Mesothelial cell of epicardium (in vitro differentiated cells): ENCODE results near the gene AJAP1. TPM values are rescaled to one million over a fixed set of nuclear protein-coding genes. Genes with fewer than 3 reads are reported as not detected.

ENCODE experiments used
- DNase-seq, 2 experiments: peaks; one replicate each; pipeline ENCODE4 v3.0.0; 2021; ENCODE audit warnings: low spot score in 2 of 2; ENCODE audit not compliant: unreplicated experiment in 2 of 2
- H3K27ac Mint-ChIP-seq: 2 replicates; pipeline ENCODE4 v1.8.0; 2021; ENCODE audit warnings: mixed read lengths
- H3K27me3 Mint-ChIP-seq: 2 replicates; pipeline ENCODE4 v1.8.0; 2021; ENCODE audit warnings: low read depth, mixed read lengths
- H3K36me3 Mint-ChIP-seq: 2 replicates; pipeline ENCODE4 v1.8.0; 2021; ENCODE audit warnings: mixed read lengths
- H3K4me1 Mint-ChIP-seq: 2 replicates; pipeline ENCODE4 v1.8.0; 2021; ENCODE audit warnings: mixed read lengths
- H3K4me3 Mint-ChIP-seq: 2 replicates; pipeline ENCODE4 v1.8.0; 2021; ENCODE audit warnings: mild to moderate bottlenecking, moderate library complexity, mixed read lengths
- H3K9me3 Mint-ChIP-seq: 2 replicates; pipeline ENCODE4 v1.8.0; 2021; ENCODE audit warnings: mixed read lengths
- total RNA-seq: library from RNA; stranded (reverse); gene quantifications from 3 replicates; pipeline ENCODE4 v1.2.1, GENCODE V29; 2021
- TF ChIP-seq, protein P1 (sequence below): fragments of 200-600 bp; sonication (generic); IDR thresholded peaks from one replicate; pipeline ENCODE4 v1.5.0; 2021; ENCODE audit warnings: antibody characterized with exemption; ENCODE audit not compliant: unreplicated experiment

AJAP1 gene
- total RNA-seq: 2.2 to 2.4 TPM (median 2.2 TPM) in 3 replicates

DNA sequence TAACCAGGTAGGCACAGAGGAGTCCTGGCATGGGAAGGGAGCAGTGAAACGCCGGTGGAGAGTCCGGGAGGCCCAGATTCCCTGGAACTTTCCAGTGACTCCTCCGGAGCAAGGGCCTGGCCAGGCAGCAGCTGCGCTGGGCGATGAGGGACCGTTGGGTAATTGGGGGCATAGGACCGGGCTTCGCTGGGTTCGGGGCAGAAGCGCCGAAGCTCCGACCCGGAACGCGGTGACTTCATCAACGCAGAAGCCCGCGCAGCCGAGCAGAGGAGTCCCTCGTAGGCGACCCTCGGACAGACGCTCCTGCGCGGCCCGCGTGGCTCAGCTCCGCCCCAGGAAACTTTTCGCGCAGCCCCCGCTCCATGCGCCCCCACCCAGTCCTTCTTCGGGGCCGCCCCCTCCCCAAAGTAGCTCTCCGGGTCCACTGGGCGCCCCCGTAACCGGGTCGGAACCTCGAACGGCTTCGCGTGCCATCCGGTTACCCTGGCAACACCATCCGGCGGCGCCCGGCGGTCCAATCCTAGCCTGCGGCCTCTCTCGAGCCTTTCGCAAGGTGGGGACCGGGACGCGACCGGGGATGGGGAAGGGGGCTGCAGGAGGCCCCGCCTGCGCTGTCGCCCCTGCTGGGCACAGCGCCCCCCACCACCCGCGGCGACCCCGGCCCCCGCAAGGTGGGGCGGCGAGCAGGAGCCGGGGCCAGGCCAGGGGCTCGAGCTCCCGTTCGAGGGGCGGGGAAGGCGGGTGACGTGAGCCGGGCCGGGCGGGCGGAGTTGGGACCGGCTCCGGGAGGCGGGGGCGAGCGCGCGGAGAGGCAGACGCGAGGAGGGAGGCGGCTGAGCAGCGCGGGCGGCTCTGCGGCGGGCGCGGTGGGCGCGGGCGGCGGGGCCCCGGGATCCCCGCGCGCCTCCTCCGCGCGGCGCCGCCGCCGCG, at the start of gene AJAP1:
Gene AJAP1, plus strand, starts transcription at position 814 of the 930 bp plus-strand sequence. CDS start 817 bp downstream, outside the sequence.
- Mint-ChIP-seq H3K4me1 (peaks cover 9% of the 10 kb centered on the region), H3K27me3 (peaks cover 57% of the 10 kb centered on the region), H3K27ac (no peak within 1 kb of the TSS), H3K9me3 (no peaks in the 10 kb centered on the region), H3K4me3 (peak within 1 kb of the TSS; percentile 46), H3K36me3 (no peaks in the 10 kb centered on the region)
- DNase-seq: no peak
- TF ChIP-seq, protein P1, sequence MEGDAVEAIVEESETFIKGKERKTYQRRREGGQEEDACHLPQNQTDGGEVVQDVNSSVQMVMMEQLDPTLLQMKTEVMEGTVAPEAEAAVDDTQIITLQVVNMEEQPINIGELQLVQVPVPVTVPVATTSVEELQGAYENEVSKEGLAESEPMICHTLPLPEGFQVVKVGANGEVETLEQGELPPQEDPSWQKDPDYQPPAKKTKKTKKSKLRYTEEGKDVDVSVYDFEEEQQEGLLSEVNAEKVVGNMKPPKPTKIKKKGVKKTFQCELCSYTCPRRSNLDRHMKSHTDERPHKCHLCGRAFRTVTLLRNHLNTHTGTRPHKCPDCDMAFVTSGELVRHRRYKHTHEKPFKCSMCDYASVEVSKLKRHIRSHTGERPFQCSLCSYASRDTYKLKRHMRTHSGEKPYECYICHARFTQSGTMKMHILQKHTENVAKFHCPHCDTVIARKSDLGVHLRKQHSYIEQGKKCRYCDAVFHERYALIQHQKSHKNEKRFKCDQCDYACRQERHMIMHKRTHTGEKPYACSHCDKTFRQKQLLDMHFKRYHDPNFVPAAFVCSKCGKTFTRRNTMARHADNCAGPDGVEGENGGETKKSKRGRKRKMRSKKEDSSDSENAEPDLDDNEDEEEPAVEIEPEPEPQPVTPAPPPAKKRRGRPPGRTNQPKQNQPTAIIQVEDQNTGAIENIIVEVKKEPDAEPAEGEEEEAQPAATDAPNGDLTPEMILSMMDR: no peak

DNA sequence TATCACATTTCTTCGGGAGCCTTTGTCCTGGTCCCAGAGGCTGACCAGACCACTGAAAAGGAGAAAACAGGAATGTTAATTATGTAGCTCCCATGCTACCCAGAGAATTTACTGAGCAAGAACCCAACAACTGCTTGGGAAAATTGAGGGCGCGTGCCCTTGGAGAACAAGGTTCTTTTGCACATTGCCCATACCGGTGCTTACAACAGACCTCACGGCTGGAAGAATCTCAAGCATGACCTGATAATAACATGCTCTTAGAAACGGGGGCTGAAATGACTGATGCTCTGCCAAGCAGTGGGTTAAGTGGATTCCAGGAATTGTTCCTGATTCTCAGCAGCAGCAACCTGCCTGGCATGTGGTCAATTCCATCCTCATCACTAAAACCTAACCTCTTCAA, 49.3 kb upstream of the AJAP1 start:
- DNase-seq: no peak
- TF ChIP-seq, protein P1: no peak
- peaks cover 41% of the 10 kb centered on the region for H3K27me3 Mint-ChIP-seq
- peaks cover 16% of the 10 kb centered on the region for H3K9me3 Mint-ChIP-seq
- no peaks in the 10 kb centered on the region for H3K36me3 Mint-ChIP-seq
- H3K4me3 Mint-ChIP-seq: no peak overlapping the region
- peaks cover 9% of the 10 kb centered on the region for H3K4me1 Mint-ChIP-seq
- no peak overlapping the region for H3K27ac Mint-ChIP-seq

DNA sequence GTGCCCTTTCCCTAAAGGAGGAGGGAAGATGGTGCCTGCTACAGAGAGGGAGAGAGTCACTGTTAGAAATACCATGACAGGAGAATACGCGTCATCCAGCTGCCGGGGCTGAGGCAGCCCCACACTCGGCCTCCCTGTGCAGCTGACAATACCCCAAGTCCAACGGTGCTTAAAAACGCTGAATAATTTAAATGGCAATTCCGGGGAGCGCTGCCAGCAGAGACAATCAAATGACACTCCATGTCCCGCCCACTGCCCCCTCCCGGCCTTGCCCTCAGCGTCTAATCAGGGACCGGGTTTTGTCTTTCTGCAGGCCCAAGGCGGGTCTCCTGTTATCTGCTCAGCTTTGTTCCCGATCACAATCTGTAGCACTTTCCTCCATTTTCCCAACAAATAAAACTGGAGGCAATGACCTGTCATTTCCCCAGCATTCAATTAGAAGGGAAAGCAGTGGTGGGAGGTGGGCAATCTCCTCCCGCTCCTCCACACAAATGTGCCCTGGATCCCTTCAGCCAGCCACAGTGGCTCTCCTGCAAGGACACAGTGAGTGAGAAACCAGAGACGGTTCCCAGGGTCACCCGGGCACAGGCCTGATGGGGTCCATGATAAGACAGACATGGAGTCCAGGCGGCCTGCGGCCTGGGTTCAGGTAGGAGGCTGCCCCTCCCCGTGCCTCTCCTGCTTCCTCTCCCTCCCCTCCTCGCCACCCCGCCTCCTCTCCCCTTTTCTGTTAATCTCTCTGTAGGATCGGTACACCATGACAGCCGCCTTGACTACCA, 42.7 kb upstream of the AJAP1 start:
- Mint-ChIP-seq H3K27ac (no peak overlapping the region), H3K4me3 (no peak overlapping the region), H3K4me1 (peaks cover 7% of the 10 kb centered on the region), H3K9me3 (peaks cover 19% of the 10 kb centered on the region), H3K36me3 (no peaks in the 10 kb centered on the region), H3K27me3 (peaks cover 4% of the 10 kb centered on the region)
- DNase-seq: no peak
- TF ChIP-seq, protein P1: no peak

DNA sequence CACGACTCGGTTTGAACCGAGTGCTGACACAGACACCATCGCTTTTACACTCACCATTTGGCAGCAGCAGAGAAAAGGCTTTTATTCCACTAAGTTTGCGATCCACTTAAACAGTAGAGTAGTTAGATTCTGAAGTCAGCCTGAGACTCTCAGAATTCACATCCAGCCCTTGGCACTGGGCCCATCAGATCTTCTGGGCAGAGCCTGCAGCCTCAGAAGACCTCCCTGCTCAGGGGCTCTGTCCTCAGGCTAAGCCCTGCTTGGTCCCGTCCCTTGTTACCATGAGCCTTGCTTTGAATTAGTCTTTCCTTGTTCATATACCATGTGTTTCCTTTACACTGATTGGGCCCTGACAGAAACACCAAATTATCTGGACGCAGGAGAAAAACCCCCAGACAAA, 41.4 kb upstream of the AJAP1 start:
- H3K4me3 Mint-ChIP-seq: no peak overlapping the region
- peaks cover 7% of the 10 kb centered on the region for H3K4me1 Mint-ChIP-seq
- peak in 1 of 2 experiments; percentile 51 for DNase-seq
- TF ChIP-seq, protein P1: no peak
- no peak overlapping the region for H3K27ac Mint-ChIP-seq
- H3K9me3 Mint-ChIP-seq: peaks cover 17% of the 10 kb centered on the region
- H3K36me3 Mint-ChIP-seq: no peaks in the 10 kb centered on the region
- peaks cover 1% of the 10 kb centered on the region for H3K27me3 Mint-ChIP-seq

- Mint-ChIP-seq H3K36me3 (no peaks in the 10 kb centered on the region), H3K4me3 (no peak overlapping the region), H3K4me1 (peaks cover 7% of the 10 kb centered on the region), H3K27me3 (peaks cover 1% of the 10 kb centered on the region), H3K27ac (no peak overlapping the region), H3K9me3 (peaks cover 12% of the 10 kb centered on the region)
- no peak for DNase-seq
- TF ChIP-seq, protein P1: no peak
Observed at GRCh38 chr1:4613606-4614370, 40.6 kb upstream of the AJAP1 start.
